HCT116 (cell line): ENCODE data around the gene PARP12.

Source experiments
- EZH2 ChIP-seq: fragments of 200-600 bp; sonication (generic); IDR thresholded peaks from 2 replicates; pipeline ENCODE4 v1.6.1; 2017; ENCODE audit warnings: antibody characterized with exemption, mixed run types
- JUND ChIP-seq: IDR thresholded peaks from 2 replicates; pipeline ENCODE4 v1.6.1; 2012
- POLR2A ChIP-seq: IDR thresholded peaks from 2 replicates; pipeline ENCODE4 v1.7.0; 2011; ENCODE audit warnings: borderline replicate concordance; ENCODE audit not compliant: insufficient read depth, insufficient read length; ENCODE audit errors: extremely low read depth
- RAD21 ChIP-seq: IDR thresholded peaks from 2 replicates; pipeline ENCODE4 v1.6.1; 2012; ENCODE audit warnings: low read depth, mild to moderate bottlenecking
- SIN3A ChIP-seq: IDR thresholded peaks from 2 replicates; pipeline ENCODE4 v1.6.1; 2012; ENCODE audit warnings: low read depth
- SP1 ChIP-seq: IDR thresholded peaks from 2 replicates; pipeline ENCODE4 v1.6.1; 2012; ENCODE audit warnings: low read depth
- ZFX ChIP-seq: fragments of 450-650 bp; IDR thresholded peaks from 2 replicates; pipeline ENCODE4 v1.6.1; 2017
- TF ChIP-seq, protein P1 (sequence below), 3 experiments: fragments of 200-600 bp in 1 of 3; sonication (generic) in 1 of 3; IDR thresholded peaks in 2 of 3; conservative IDR thresholded peaks in 1 of 3; 2 replicates each; pipeline ENCODE4 v1.5.1; 2012 to 2017; ENCODE audit warnings: low read depth in 2 of 3, low read length in 2 of 3, antibody characterized with exemption in 1 of 3, borderline replicate concordance in 1 of 3, control low read depth in 1 of 3, mild to moderate bottlenecking in 1 of 3, mixed read lengths in 1 of 3, mixed run types in 1 of 3, moderate library complexity in 1 of 3; ENCODE audit not compliant: insufficient read depth in 1 of 3
- TF ChIP-seq, protein P2 (sequence below): IDR thresholded peaks from 2 replicates; pipeline ENCODE4 v1.6.1; 2012; ENCODE audit warnings: low read depth
- TF ChIP-seq, protein P3 (sequence below): IDR thresholded peaks from 2 replicates; pipeline ENCODE4 v1.6.1; 2011; ENCODE audit warnings: mild to moderate bottlenecking, low read length, moderate library complexity; ENCODE audit not compliant: insufficient replicate concordance; ENCODE audit errors: extremely low read depth

DNA sequence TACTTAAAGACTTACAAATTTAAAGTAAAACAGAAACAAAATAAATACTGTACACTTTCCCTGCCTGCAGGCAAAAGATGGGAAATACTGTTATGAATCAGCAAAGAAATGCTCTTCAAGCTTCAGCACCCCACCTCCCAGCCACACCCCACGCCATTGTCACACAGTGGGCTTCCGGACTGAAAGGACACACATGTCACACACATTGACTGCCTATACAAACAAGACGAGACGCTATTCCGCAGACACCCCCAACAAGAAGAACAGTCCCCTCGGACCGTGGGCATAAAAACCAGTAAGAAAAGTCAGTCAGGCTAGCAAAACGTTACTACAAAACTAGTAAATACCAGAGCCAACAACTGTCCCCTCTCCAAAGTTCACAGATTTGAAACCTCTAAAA is 22.2 kb upstream of the PARP12 start:
- TF ChIP-seq, protein P1, sequence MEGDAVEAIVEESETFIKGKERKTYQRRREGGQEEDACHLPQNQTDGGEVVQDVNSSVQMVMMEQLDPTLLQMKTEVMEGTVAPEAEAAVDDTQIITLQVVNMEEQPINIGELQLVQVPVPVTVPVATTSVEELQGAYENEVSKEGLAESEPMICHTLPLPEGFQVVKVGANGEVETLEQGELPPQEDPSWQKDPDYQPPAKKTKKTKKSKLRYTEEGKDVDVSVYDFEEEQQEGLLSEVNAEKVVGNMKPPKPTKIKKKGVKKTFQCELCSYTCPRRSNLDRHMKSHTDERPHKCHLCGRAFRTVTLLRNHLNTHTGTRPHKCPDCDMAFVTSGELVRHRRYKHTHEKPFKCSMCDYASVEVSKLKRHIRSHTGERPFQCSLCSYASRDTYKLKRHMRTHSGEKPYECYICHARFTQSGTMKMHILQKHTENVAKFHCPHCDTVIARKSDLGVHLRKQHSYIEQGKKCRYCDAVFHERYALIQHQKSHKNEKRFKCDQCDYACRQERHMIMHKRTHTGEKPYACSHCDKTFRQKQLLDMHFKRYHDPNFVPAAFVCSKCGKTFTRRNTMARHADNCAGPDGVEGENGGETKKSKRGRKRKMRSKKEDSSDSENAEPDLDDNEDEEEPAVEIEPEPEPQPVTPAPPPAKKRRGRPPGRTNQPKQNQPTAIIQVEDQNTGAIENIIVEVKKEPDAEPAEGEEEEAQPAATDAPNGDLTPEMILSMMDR (IDR thresholded peaks at IDR 0.05 in 2 of 3, conservative IDR thresholded peaks at IDR 0.05 in 1 of 3; ENCODE audit: borderline replicate concordance in 1 of 3, insufficient read depth in 1 of 3, low read depth in 2 of 3, low read length in 2 of 3), result no peak
- TF ChIP-seq POLR2A (no peak), JUND (no peak), EZH2 (no peak), ZFX (no peak), SIN3A (no peak), SP1 (no peak), RAD21 (no peak)
- TF ChIP-seq, protein P2, sequence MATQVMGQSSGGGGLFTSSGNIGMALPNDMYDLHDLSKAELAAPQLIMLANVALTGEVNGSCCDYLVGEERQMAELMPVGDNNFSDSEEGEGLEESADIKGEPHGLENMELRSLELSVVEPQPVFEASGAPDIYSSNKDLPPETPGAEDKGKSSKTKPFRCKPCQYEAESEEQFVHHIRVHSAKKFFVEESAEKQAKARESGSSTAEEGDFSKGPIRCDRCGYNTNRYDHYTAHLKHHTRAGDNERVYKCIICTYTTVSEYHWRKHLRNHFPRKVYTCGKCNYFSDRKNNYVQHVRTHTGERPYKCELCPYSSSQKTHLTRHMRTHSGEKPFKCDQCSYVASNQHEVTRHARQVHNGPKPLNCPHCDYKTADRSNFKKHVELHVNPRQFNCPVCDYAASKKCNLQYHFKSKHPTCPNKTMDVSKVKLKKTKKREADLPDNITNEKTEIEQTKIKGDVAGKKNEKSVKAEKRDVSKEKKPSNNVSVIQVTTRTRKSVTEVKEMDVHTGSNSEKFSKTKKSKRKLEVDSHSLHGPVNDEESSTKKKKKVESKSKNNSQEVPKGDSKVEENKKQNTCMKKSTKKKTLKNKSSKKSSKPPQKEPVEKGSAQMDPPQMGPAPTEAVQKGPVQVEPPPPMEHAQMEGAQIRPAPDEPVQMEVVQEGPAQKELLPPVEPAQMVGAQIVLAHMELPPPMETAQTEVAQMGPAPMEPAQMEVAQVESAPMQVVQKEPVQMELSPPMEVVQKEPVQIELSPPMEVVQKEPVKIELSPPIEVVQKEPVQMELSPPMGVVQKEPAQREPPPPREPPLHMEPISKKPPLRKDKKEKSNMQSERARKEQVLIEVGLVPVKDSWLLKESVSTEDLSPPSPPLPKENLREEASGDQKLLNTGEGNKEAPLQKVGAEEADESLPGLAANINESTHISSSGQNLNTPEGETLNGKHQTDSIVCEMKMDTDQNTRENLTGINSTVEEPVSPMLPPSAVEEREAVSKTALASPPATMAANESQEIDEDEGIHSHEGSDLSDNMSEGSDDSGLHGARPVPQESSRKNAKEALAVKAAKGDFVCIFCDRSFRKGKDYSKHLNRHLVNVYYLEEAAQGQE, result no peak
- TF ChIP-seq, protein P3, sequence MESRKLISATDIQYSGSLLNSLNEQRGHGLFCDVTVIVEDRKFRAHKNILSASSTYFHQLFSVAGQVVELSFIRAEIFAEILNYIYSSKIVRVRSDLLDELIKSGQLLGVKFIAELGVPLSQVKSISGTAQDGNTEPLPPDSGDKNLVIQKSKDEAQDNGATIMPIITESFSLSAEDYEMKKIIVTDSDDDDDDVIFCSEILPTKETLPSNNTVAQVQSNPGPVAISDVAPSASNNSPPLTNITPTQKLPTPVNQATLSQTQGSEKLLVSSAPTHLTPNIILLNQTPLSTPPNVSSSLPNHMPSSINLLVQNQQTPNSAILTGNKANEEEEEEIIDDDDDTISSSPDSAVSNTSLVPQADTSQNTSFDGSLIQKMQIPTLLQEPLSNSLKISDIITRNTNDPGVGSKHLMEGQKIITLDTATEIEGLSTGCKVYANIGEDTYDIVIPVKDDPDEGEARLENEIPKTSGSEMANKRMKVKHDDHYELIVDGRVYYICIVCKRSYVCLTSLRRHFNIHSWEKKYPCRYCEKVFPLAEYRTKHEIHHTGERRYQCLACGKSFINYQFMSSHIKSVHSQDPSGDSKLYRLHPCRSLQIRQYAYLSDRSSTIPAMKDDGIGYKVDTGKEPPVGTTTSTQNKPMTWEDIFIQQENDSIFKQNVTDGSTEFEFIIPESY, result no peak
